ENCODE measurements around the gene FAM89B. TPM values are rescaled to one million over a fixed set of nuclear protein-coding genes. Genes with fewer than 3 reads are reported as not detected.

FAM89B gene
- total and polyA plus RNA-seq, 2 donors (not counting 3 experiments of a cell fraction or from before 2014, with no cell fraction given), result 63.1 to 153 TPM

DNA sequence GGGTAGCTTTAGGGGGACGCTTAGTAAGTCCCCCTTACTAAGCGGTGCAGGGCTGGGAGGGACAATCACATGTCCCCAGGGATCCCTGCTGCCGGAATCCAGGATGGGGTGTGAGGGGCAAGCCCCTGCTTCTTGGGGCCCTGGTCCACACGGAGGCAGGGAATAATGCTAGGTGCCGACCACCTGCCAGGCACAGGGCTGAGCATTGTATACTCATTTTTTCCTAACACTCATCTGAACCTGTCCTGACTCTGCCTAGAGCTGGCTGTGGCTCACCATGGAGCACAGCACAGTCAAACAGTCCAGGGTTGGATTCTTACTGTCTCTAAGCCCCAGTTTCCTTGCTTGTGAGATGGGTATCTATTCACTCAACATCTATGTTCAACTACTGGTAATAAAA lies 12.8 kb upstream of the FAM89B start:
- dilution Hi-C loops (cut with MboI; ENCODE audit: extremely low pct_ligation_motif_present, low sequenced_read_pairs), result no loop called here
- ChIA-PET CTCF (interaction anchor here (0.7 to 4.3 kb wide), 9 partner anchors 10 to 55 kb away, joined by 3 to 54 read pairs (median 10); partner anchors contain the start of genes FAM89B, PCNX3 and ZNRD2), POLR2A (interaction anchor here (1.3 kb wide), 1 partner anchor 19 kb away, joined by 3 read pairs; no protein-coding TSS in a partner anchor)
- Histone ChIP-seq H2AFZ (ENCODE audit: low read depth, low read length) (no peak overlapping the region), H3K27ac (ENCODE audit: insufficient read depth, low read depth, low read length) (peak overlapping the region; percentile 78), H3K79me2 (ENCODE audit: control insufficient read depth, insufficient read depth, low read length) (peaks cover 21% of the 10 kb centered on the region), H4K20me1 (replicated peaks; ENCODE audit: control insufficient read depth, extremely low read depth, insufficient read depth, low read length) (no peaks in the 10 kb centered on the region), H3K4me3 (replicated peaks in 1 of 3; ENCODE audit: insufficient read depth in 1 of 3, low read depth in 1 of 3, low read length in 3 of 3) (no peak overlapping the region), H3K4me1 (ENCODE audit: control insufficient read depth, extremely low read depth, insufficient read depth, low read length) (peaks cover 58% of the 10 kb centered on the region), H3K4me2 (ENCODE audit: insufficient read depth, low read length) (peak overlapping the region; percentile 44), H3K9ac (replicated peaks; ENCODE audit: extremely low read depth, insufficient read depth, low read length) (peak overlapping the region; percentile 57), H3K9me1 (replicated peaks; ENCODE audit: control insufficient read depth, extremely low read depth, insufficient read depth, low read length) (no peaks in the 10 kb centered on the region), H3K36me3 (ENCODE audit: control insufficient read depth in 2 of 2, extremely low read depth in 1 of 2, insufficient read depth in 2 of 2, low read length in 2 of 2) (no peaks in the 10 kb centered on the region), H3K27me3 (ENCODE audit: control insufficient read depth in 2 of 2, insufficient read depth in 2 of 2, low read length in 2 of 2) (no peaks in the 10 kb centered on the region), H3K9me3 (replicated peaks; ENCODE audit: control insufficient read depth, insufficient read depth, low read length) (no peaks in the 10 kb centered on the region)
- DNase-seq (ENCODE audit: low read depth, low spot score) (no peak), FAIRE-seq (no peak)
- TF ChIP-seq POLR2A (IDR thresholded peaks at IDR 0.05; ENCODE audit: low read depth, low read length) (no peak), FOS (IDR thresholded peaks at IDR 0.05; ENCODE audit: borderline replicate concordance, insufficient read depth, low read length) (no peak), GATA2 (IDR thresholded peaks at IDR 0.05; ENCODE audit: insufficient read depth, insufficient read length, low read depth, low read length) (no peak), POLR2AphosphoS5 (IDR thresholded peaks at IDR 0.05; ENCODE audit: insufficient read depth, low read depth, low read length) (no peak), EZH2 (IDR thresholded peaks at IDR 0.05; ENCODE audit: borderline replicate concordance, low read depth, low read length, severe bottlenecking) (no peak)
- intact Hi-C loops (cut with micrococcal nuclease), result no loop called here
- no TSS peak for BruUV-seq (replicated peaks)

GRCh38 chr11:65559951-65560537 lies 12.3 kb upstream of the FAM89B start:
- H3K9me3 ChIP-seq (replicated peaks; ENCODE audit: control insufficient read depth, insufficient read depth, low read length), result no peaks in the 10 kb centered on the region
- H3K27ac ChIP-seq (ENCODE audit: insufficient read depth, low read depth, low read length), result peak overlapping the region; percentile 78
- no peaks in the 10 kb centered on the region for H3K9me1 ChIP-seq (replicated peaks; ENCODE audit: control insufficient read depth, extremely low read depth, insufficient read depth, low read length)
- BruUV-seq (replicated peaks), result no TSS peak
- H3K27me3 ChIP-seq (ENCODE audit: control insufficient read depth in 2 of 2, insufficient read depth in 2 of 2, low read length in 2 of 2), result no peaks in the 10 kb centered on the region
- dilution Hi-C loops (cut with MboI; ENCODE audit: extremely low pct_ligation_motif_present, low sequenced_read_pairs) (no loop called here), intact Hi-C loops (cut with micrococcal nuclease) (loop anchor here (1.0 to 2.0 kb wide), 3 partner anchors 10 to 20 kb away; partner anchors contain the start of gene ZNRD2)
- no peak overlapping the region for H3K4me3 ChIP-seq (replicated peaks in 1 of 3; ENCODE audit: insufficient read depth in 1 of 3, low read depth in 1 of 3, low read length in 3 of 3)
- H3K9ac ChIP-seq (replicated peaks; ENCODE audit: extremely low read depth, insufficient read depth, low read length), result peak overlapping the region; percentile 57
- peaks cover 16% of the 10 kb centered on the region for H3K79me2 ChIP-seq (ENCODE audit: control insufficient read depth, insufficient read depth, low read length)
- H3K4me2 ChIP-seq (ENCODE audit: insufficient read depth, low read length), result peak overlapping the region; percentile 44
- no peaks in the 10 kb centered on the region for H4K20me1 ChIP-seq (replicated peaks; ENCODE audit: control insufficient read depth, extremely low read depth, insufficient read depth, low read length)
- FAIRE-seq, result peak; percentile 96
- no peak overlapping the region for H2AFZ ChIP-seq (ENCODE audit: low read depth, low read length)
- ChIA-PET CTCF (interaction anchor here (0.7 to 4.3 kb wide), 10 partner anchors 8 to 55 kb away, joined by 3 to 54 read pairs (median 6); partner anchors contain the start of genes FAM89B, PCNX3 and ZNRD2), POLR2A (interaction anchor here (0.8 kb wide), 1 partner anchor 10 kb away, joined by 3 read pairs; the partner anchor contains the start of gene ZNRD2)
- H3K4me1 ChIP-seq (ENCODE audit: control insufficient read depth, extremely low read depth, insufficient read depth, low read length), result peaks cover 56% of the 10 kb centered on the region
- TF ChIP-seq GATA2 (IDR thresholded peaks at IDR 0.05; ENCODE audit: insufficient read depth, insufficient read length, low read depth, low read length), result no peak
- no peak for TF ChIP-seq POLR2AphosphoS5 (IDR thresholded peaks at IDR 0.05; ENCODE audit: insufficient read depth, low read depth, low read length)
- no peak for TF ChIP-seq JUN (IDR thresholded peaks at IDR 0.05; ENCODE audit: borderline replicate concordance, insufficient read depth, insufficient read length, low read depth)
- no peak for TF ChIP-seq MYC (IDR thresholded peaks at IDR 0.05; ENCODE audit: low read depth, low read length)
- TF ChIP-seq POLR2A (IDR thresholded peaks at IDR 0.05; ENCODE audit: low read depth, low read length), result no peak
- TF ChIP-seq, protein P1, sequence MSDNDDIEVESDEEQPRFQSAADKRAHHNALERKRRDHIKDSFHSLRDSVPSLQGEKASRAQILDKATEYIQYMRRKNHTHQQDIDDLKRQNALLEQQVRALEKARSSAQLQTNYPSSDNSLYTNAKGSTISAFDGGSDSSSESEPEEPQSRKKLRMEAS (IDR thresholded peaks at IDR 0.05; ENCODE audit: insufficient read depth, insufficient read length), result no peak
- TF ChIP-seq, protein P2, sequence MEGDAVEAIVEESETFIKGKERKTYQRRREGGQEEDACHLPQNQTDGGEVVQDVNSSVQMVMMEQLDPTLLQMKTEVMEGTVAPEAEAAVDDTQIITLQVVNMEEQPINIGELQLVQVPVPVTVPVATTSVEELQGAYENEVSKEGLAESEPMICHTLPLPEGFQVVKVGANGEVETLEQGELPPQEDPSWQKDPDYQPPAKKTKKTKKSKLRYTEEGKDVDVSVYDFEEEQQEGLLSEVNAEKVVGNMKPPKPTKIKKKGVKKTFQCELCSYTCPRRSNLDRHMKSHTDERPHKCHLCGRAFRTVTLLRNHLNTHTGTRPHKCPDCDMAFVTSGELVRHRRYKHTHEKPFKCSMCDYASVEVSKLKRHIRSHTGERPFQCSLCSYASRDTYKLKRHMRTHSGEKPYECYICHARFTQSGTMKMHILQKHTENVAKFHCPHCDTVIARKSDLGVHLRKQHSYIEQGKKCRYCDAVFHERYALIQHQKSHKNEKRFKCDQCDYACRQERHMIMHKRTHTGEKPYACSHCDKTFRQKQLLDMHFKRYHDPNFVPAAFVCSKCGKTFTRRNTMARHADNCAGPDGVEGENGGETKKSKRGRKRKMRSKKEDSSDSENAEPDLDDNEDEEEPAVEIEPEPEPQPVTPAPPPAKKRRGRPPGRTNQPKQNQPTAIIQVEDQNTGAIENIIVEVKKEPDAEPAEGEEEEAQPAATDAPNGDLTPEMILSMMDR (IDR thresholded peaks at IDR 0.05; ENCODE audit: extremely low read depth in 1 of 2, insufficient read depth in 1 of 2, low read depth in 1 of 2, low read length in 2 of 2), result no peak
- TF ChIP-seq FOS (IDR thresholded peaks at IDR 0.05; ENCODE audit: borderline replicate concordance, insufficient read depth, low read length), result no peak
- no peak for TF ChIP-seq EZH2 (IDR thresholded peaks at IDR 0.05; ENCODE audit: borderline replicate concordance, low read depth, low read length, severe bottlenecking)
- DNase-seq (ENCODE audit: low read depth, low spot score), result peak; percentile 76
- no peaks in the 10 kb centered on the region for H3K36me3 ChIP-seq (ENCODE audit: control insufficient read depth in 2 of 2, extremely low read depth in 1 of 2, insufficient read depth in 2 of 2, low read length in 2 of 2)

Measured in endothelial cell of umbilical vein (primary cell).